ENCODE results near the gene PRPF19. TPM values are rescaled to one million over a fixed set of nuclear protein-coding genes. Genes with fewer than 3 reads are reported as not detected.

Gene PRPF19
- total and polyA plus RNA-seq, 2 of the 8 experiments (the other 6 are each of a cell fraction or from before 2014, with no cell fraction given) = 107 to 141 TPM

DNA sequence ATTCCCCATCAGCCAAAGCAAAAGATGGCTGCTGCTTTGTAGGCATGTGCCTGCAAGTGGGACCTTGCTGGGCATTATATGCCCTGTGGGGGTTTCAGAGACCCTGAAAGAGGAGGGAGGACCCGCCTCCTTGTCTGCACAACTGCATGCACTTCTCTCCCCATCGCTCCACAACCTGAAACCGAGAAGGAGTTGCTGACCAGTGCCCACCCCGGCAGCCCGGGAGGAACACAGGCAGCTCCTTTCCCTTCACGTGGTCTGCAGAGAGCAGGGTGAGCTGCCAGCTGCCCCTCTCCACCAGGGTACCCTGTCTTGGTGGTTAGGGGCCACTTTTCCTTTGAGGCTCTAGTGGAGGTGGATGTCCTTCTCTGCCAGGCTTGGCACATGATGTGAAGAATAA, 16.5 kb upstream of the PRPF19 start:
- Histone ChIP-seq H3K4ac (replicated peaks; ENCODE audit: insufficient read length, low read depth, low read length) (no peak overlapping the region), H2BK20ac (ENCODE audit: low read length) (no peak overlapping the region)
- POLR2A ChIA-PET (ENCODE audit: partially characterized antibody) = interaction anchor here (5.7 kb wide), 1 partner anchor 9 kb away, joined by 26 read pairs; the partner anchor contains the start of gene TMEM109
- TF ChIP-seq SRF (IDR thresholded peaks at IDR 0.05; ENCODE audit: low read depth, low read length) = no peak
- TF ChIP-seq EZH2 (IDR thresholded peaks at IDR 0.05; ENCODE audit: low read depth, low read length, severe bottlenecking) = no peak
- TF ChIP-seq RFX5 (IDR thresholded peaks at IDR 0.05; ENCODE audit: borderline replicate concordance, low read depth, low read length) = no peak
- TF ChIP-seq TCF12 (IDR thresholded peaks at IDR 0.05; ENCODE audit: low read depth, low read length) = no peak
- no peak for TF ChIP-seq TAF1 (IDR thresholded peaks at IDR 0.05; ENCODE audit: low read depth, low read length)
- no peak for TF ChIP-seq HDAC6 (IDR thresholded peaks at IDR 0.05; ENCODE audit: low read depth, low read length)

More for the DNA sequence above, 16.5 kb upstream of the PRPF19 start:
- Histone ChIP-seq H3K36me3 (ENCODE audit: control insufficient read depth in 2 of 4, insufficient read depth in 4 of 4, low read length in 3 of 4) (peaks cover 3 to 16% (median 11%) of the 10 kb centered on the region in 4 experiments; a peak in 5 of 8 replicates), H2BK15ac (ENCODE audit: low read length) (no peak overlapping the region), H4K8ac (ENCODE audit: extremely low read depth, insufficient read depth, low read length) (no peak overlapping the region), H2BK5ac (ENCODE audit: low read depth, low read length) (no peak overlapping the region), H2AFZ (ENCODE audit: low read length) (no peak overlapping the region), H3K23ac (ENCODE audit: insufficient read length) (no peak overlapping the region), H3K79me2 (ENCODE audit: control insufficient read depth in 1 of 2, insufficient read depth in 2 of 2, low read length in 2 of 2) (peaks cover 0 to 8% of the 10 kb centered on the region in 2 experiments; a peak in 1 of 4 replicates), H3K79me1 (ENCODE audit: low read depth, low read length) (peaks cover 11% of the 10 kb centered on the region), H4K91ac (replicated peaks; ENCODE audit: insufficient read length, low read length) (no peak overlapping the region), H3K4me1 (replicated peaks in 1 of 4; ENCODE audit: control insufficient read depth in 3 of 4, insufficient read depth in 4 of 4, low read length in 3 of 4) (peaks cover 5 to 14% (median 5%) of the 10 kb centered on the region in 4 experiments; a peak in 6 of 7 replicates), H2AK5ac (ENCODE audit: low read depth, low read length) (no peak overlapping the region), H3K14ac (ENCODE audit: insufficient read length) (no peak overlapping the region), H3K27me3 (replicated peaks in 1 of 4; ENCODE audit: control insufficient read depth in 3 of 4, extremely low read depth in 1 of 4, insufficient read depth in 3 of 4, low read length in 3 of 4) (peaks cover 0 to 3% (median 0%) of the 10 kb centered on the region in 4 experiments; a peak in 1 of 7 replicates), H3K56ac (replicated peaks; ENCODE audit: insufficient read length, low read depth, low read length) (no peak overlapping the region), H3K9me3 (ENCODE audit: insufficient read depth in 2 of 2, low read depth in 1 of 2, low read length in 1 of 2) (no peaks in the 10 kb centered on the region), H3K4me3 (ENCODE audit: extremely low read depth in 1 of 4, insufficient read depth in 2 of 4, low read depth in 3 of 4, low read length in 4 of 4) (no peak overlapping the region), H3K18ac (ENCODE audit: extremely low read depth, low read length) (no peak overlapping the region), H2BK120ac (replicated peaks; ENCODE audit: low read depth, low read length) (no peak overlapping the region), H4K5ac (ENCODE audit: insufficient read length, low read depth, low read length) (no peak overlapping the region), H3K4me2 (ENCODE audit: insufficient read depth in 1 of 2, low read depth in 2 of 2, low read length in 2 of 2) (no peak overlapping the region), H3K23me2 (ENCODE audit: low read depth, low read length) (peaks cover 11% of the 10 kb centered on the region; the same call in 1 of the 2 replicates), H3K9ac (replicated peaks in 1 of 4; ENCODE audit: extremely low read depth in 1 of 4, low read depth in 3 of 4, low read length in 3 of 4) (no peak overlapping the region), H3K27ac (ENCODE audit: low read depth, low read length) (no peak overlapping the region), H4K20me1 (replicated peaks in 1 of 2; ENCODE audit: control insufficient read depth in 1 of 2, insufficient read depth in 2 of 2, low read length in 2 of 2) (peaks cover 9 to 16% of the 10 kb centered on the region in 2 experiments), H2BK12ac (ENCODE audit: low read depth, low read length) (no peak overlapping the region)
- CTCF ChIA-PET (ENCODE audit: partially characterized antibody) = interaction anchor here (1.2 to 1.7 kb wide), 3 partner anchors 10 to 23 kb away, joined by 4 to 7 read pairs (median 4); no protein-coding TSS in a partner anchor
- no peak for FAIRE-seq
- no peak for DNase-seq (ENCODE audit: low read depth in 1 of 2, low spot score in 2 of 2)
- WGBS, 2 experiments (ENCODE audit: extremely low coverage in 1 of 2, insufficient coverage in 1 of 2, insufficient read length in 1 of 2, insufficient replicate concordance in 2 of 2, low coverage in 1 of 2, low lambda C conversion rate in 2 of 2, missing lambda C conversion rate in 1 of 2) = 56% methylated on average over 6 of the region's 6 CpGs; no CpG with 5 or more reads in 1 of the 2 experiments
